Central memory CD4-positive, alpha-beta T cell (primary cell): ENCODE measurements around the gene DYRK1A.
A peak's percentile ranks its signal among the peaks of the same experiment; 100 is the strongest.

Experiments used
- DNase-seq: peaks from one replicate; pipeline ENCODE4 v3.0.0; 2022

The DYRK1A gene

GRCh38 chr21:37385179-37385765, 18.7 kb downstream of the DYRK1A start:
- DNase-seq, result no peak

- DNase-seq, result no peak
These were observed 19.6 kb downstream of the DYRK1A start for GRCh38 chr21:37386151-37386550.

DNA sequence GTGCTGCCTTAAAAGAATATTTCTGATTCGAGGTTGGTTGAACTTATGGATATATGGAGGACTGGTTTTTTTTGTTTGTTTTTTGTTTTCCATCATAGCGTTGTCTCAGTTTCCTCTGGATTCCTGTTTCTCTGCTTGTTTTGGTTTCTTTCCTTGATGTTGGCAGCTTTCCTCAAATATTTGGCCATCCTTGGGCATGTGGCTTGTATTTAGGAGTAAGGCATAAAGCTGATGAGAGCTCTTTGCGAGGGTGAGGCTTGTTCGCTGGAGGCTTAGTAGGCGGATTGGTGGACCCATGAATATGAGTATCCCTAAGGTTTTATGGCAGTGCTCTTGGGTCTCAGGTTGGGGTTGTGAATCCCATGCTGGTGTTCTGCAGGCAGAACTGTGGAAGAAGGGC, 22.9 kb downstream of the DYRK1A start:
- no peak for DNase-seq

- DNase-seq, result no peak
These were observed 25.1 kb downstream of the DYRK1A start for GRCh38 chr21:37391666-37392065.

DNA sequence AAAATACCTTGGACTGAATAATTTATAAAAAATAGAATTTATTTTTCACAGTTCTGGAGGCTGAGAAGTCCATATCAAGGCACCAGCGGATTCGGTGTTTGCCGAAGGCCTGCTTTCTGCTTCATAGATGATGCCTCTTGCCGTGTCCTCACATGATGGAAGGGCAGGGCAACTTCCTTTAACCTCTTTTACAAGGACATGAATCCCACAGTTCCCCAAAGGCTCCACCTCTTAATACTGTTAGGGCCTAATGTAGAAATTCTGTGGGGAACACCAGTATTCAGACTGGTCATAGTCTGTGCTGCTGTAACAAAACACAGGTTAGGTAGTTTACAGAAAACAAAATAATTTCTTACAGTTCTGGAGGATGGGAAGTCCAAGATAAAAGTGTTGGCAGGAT, 25.9 kb downstream of the DYRK1A start:
- no peak for DNase-seq

DNA sequence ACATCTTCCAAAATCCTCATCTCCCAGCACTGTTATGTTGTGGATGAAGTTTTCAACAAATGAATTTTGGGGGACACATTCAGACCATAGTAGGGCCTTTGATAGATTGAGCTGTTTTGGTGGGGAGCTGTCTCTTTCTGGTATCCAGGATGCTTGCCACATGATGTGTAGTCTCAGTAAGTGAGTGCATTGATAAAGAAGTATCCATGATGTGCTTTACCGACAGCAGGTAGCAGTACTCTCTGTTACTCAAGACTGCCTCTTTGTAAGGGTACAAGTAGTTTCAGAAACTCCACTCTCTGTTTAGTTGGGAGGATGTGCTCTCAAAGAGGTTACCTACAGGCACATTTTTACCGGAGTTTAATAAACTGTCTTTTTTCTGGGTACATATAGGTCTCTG, 26.5 kb downstream of the DYRK1A start:
- no peak for DNase-seq

- no peak for DNase-seq
These were observed 27.2 kb downstream of the DYRK1A start for GRCh38 chr21:37393786-37394185.

DNA sequence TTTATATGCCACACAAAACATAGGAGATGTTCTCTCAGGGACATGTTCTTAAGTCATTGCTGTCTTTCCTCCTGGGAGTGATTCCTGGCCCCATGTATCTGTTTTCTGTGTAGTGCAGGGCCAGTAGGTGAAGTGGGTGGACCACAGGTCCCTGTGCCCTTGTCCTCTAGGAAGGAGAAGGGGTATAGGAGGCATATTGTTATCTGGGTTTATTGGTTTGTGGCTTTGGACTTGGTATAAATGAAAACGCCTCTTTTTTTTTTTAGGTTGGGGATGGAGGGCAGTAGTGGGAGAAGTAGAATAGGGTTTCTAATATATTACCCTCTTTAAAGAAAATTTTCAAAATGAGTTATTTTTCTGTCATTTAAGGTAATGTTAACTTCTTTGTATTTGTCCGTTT, 29.4 kb downstream of the DYRK1A start:
- DNase-seq, result no peak

- no peak for DNase-seq
These were observed 30.3 kb downstream of the DYRK1A start for GRCh38 chr21:37396855-37397254.

- DNase-seq, result peak; percentile 24
These were observed 32.1 kb downstream of the DYRK1A start for GRCh38 chr21:37398697-37399096.

DNA sequence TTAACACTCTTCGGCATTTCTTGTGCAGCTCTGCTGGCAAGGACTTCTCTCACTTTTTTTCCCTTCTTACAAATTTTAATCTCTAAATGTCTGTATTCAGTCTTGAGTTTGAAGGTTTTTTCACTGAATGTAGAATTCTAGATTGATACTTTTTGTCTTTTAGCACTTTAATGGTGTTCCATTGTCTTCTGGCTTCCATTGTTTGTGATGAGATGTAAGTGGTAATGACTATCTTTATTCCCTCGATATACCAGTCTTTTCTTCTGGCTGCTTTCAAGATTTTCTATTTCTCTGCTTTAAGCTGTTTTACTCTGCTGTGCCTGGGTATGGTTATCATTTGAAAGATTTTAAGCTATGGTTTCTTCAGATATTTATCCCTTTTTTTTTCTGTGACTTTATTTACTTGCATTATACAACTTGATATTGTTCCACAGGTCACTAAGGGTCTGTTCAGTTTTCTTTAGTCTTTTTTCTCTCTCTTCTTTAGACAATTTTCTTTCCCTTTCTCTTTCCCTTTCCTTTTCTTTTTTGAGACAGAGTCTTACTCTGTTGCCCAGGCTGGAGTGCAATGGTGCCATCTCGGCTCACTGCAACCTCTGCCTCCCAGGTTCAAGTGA, 35.8 kb downstream of the DYRK1A start:
- DNase-seq, result no peak

- DNase-seq, result no peak
These were observed 39.1 kb downstream of the DYRK1A start for GRCh38 chr21:37405629-37406028.

GRCh38 chr21:37407719-37408420, 41.3 kb downstream of the DYRK1A start:
- no peak for DNase-seq

- no peak for DNase-seq
These were observed 42.1 kb downstream of the DYRK1A start for GRCh38 chr21:37408464-37409193.

DNA sequence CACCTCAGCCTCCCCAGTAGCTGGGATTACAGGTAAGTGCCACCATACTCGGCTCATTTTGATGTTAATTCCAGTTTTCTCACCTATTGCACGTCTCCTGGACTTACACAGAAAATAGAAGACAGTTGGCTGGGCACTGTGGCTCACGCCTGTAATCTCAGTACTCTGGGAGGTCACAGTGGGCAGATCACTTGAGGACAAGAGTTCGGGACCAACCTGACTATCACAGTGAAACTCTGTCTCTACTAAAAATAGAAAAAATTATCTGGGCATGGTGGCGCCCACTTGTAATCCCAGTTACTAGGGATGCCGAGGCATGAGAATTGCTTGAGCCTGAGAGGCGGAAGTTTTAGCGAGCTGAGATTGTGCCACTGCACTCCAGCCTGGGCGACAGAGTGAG, 44.1 kb downstream of the DYRK1A start:
- no peak for DNase-seq

GRCh38 chr21:37412603-37413360, 46.2 kb downstream of the DYRK1A start:
- DNase-seq, result no peak

GRCh38 chr21:37413553-37414291, 47.1 kb downstream of the DYRK1A start:
- DNase-seq, result no peak

DNA sequence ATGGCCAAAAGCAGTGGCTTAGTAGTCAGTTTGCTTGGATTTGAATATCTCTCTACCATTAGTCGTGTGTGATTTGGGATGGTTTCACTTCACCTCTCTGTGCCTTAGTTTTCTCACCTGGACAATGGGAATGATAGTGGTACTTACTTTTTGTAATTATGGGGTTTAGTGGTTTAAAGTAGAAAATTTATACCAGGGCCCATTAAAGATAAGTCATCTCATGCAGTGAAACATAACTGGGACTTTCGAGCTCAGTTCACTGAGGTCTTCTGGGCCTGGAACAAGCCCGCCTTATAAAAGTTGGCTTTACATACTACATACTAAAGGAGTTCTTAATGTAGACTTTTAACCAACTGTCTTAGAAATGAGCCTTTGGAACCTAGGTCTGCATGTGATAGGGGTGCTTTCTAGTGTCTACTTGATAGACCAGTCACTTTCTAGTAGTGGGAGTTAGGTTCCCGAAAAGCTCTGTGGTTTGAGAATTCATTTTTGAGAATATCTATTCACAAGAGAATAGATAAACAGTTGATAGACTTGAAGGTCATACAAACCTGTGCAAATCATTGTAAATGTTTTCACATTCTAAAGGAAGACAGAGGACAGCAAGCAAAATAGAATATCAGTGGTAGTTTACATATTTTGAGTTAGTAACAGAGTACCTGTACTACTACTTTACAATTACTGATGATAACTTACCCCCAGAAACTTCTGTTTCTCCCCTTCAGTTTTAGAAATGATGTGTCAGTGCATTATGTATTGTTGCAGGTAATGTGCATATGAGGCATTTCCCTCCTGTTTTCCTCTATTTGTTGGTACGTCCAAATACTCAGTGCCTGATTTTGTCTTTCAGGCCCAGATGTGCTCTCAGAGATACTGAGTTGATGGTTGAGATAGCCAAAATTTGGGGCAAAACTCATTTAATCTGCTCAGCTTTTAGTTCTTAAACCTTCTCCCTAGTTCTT, 48.0 kb downstream of the DYRK1A start:
- DNase-seq, result no peak

DNA sequence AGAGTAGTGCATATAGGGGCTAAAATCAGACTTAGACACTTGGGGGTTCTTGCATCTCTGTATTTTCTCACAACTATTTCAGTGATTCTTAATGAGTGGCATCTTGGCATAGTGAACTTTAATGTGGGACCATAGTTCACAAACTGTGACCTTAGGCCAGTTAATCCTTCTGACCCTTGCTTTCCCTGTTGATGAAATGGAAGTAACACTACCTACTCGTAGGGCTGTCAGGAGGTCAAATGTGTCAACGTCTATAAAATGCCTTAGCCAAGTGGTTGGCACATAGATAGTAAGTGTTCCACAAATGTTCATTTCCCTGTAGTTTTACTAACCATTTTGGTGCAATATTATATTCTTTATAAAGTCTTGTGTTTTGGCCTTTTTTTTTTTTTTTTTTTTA, 49.4 kb downstream of the DYRK1A start:
- DNase-seq, result no peak

- no peak for DNase-seq
These were observed 50.3 kb downstream of the DYRK1A start for GRCh38 chr21:37416914-37417313.
